HEK293 (cell line): ENCODE measurements around the gene PA2G4.
A peak's percentile ranks its signal among the peaks of the same experiment; 100 is the strongest.

Experiments used
- ATF2 ChIP-seq: fragments of 450-650 bp; formaldehyde crosslinking; IDR thresholded peaks from 2 replicates; pipeline ENCODE4 v1.5.1; 2016; ENCODE audit warnings: missing biosample characterization, missing genetic modification characterization, low read depth
- GLI4 ChIP-seq: fragments of 450-650 bp; formaldehyde crosslinking; IDR thresholded peaks from 2 replicates; pipeline ENCODE4 v1.5.1; 2016; ENCODE audit warnings: missing biosample characterization, missing genetic modification characterization
- KLF10 ChIP-seq: fragments of 450-650 bp; IDR thresholded peaks from 2 replicates; pipeline ENCODE4 v1.5.1; 2018; ENCODE audit warnings: missing biosample characterization, mild to moderate bottlenecking, missing genetic modification characterization
- OVOL3 ChIP-seq: fragments of 450-650 bp; formaldehyde crosslinking; IDR thresholded peaks from 2 replicates; pipeline ENCODE4 v1.5.1; 2016; ENCODE audit warnings: missing biosample characterization, missing genetic modification characterization
- PRDM4 ChIP-seq: fragments of 450-650 bp; formaldehyde crosslinking; IDR thresholded peaks from 2 replicates; pipeline ENCODE4 v1.5.1; 2017; ENCODE audit warnings: missing biosample characterization, missing genetic modification characterization
- REPIN1 ChIP-seq: fragments of 450-650 bp; formaldehyde crosslinking; IDR thresholded peaks from 2 replicates; pipeline ENCODE4 v1.5.1; 2017; ENCODE audit warnings: missing biosample characterization, missing genetic modification characterization, low read depth
- SP3 ChIP-seq: fragments of 450-650 bp; formaldehyde crosslinking; IDR thresholded peaks from 2 replicates; pipeline ENCODE4 v1.5.1; 2016; ENCODE audit warnings: missing biosample characterization, missing genetic modification characterization
- TCF7L2 ChIP-seq: IDR thresholded peaks from 2 replicates; pipeline ENCODE4 v1.6.1; 2011; ENCODE audit warnings: low read depth, mild to moderate bottlenecking, inconsistent platforms, low read length, moderate library complexity, borderline replicate concordance
- ZFHX2 ChIP-seq: fragments of 450-650 bp; formaldehyde crosslinking; conservative IDR thresholded peaks from 2 replicates; pipeline ENCODE4 v1.5.1; 2016; ENCODE audit warnings: missing biosample characterization, missing genetic modification characterization
- ZFP37 ChIP-seq: fragments of 450-650 bp; formaldehyde crosslinking; IDR thresholded peaks from 2 replicates; pipeline ENCODE4 v1.5.1; 2016; ENCODE audit warnings: missing biosample characterization, missing genetic modification characterization
- ZNF133 ChIP-seq: fragments of 450-650 bp; formaldehyde crosslinking; IDR thresholded peaks from 2 replicates; pipeline ENCODE4 v1.5.1; 2016; ENCODE audit warnings: missing biosample characterization, missing genetic modification characterization
- ZNF202 ChIP-seq: fragments of 450-650 bp; formaldehyde crosslinking; IDR thresholded peaks from 2 replicates; pipeline ENCODE4 v1.5.1; 2016; ENCODE audit warnings: missing biosample characterization, missing genetic modification characterization, borderline replicate concordance
- ZNF223 ChIP-seq: fragments of 450-650 bp; formaldehyde crosslinking; IDR thresholded peaks from 2 replicates; pipeline ENCODE4 v1.5.1; 2016; ENCODE audit warnings: missing biosample characterization, missing genetic modification characterization
- ZNF266 ChIP-seq: fragments of 450-650 bp; formaldehyde crosslinking; IDR thresholded peaks from 2 replicates; pipeline ENCODE4 v1.5.1; 2016; ENCODE audit warnings: missing biosample characterization, missing genetic modification characterization, low read depth
- ZNF274 ChIP-seq, 2 experiments: fragments of 200-500 bp in 1 of 2; fragments of 450-650 bp in 1 of 2; sonication (Bioruptor generic) in 1 of 2; formaldehyde crosslinking in 1 of 2; IDR thresholded peaks; 2 replicates each; pipeline versions ENCODE4 v1.5.1 to v1.6.1; 2014 to 2016; ENCODE audit warnings: borderline replicate concordance in 1 of 2, inconsistent platforms in 1 of 2, low read length in 1 of 2, missing biosample characterization in 1 of 2, missing genetic modification characterization in 1 of 2
- ZNF311 ChIP-seq: fragments of 450-650 bp; formaldehyde crosslinking; IDR thresholded peaks from 2 replicates; pipeline ENCODE4 v1.5.1; 2017; ENCODE audit warnings: missing biosample characterization, missing genetic modification characterization, borderline replicate concordance
- ZNF350 ChIP-seq: fragments of 450-650 bp; formaldehyde crosslinking; IDR thresholded peaks from 2 replicates; pipeline ENCODE4 v1.5.0; 2017; ENCODE audit warnings: missing biosample characterization, mild to moderate bottlenecking, missing genetic modification characterization
- ZNF354C ChIP-seq: fragments of 450-650 bp; formaldehyde crosslinking; IDR thresholded peaks from 2 replicates; pipeline ENCODE4 v1.5.1; 2016; ENCODE audit warnings: missing biosample characterization, missing genetic modification characterization, low read depth, borderline replicate concordance
- ZNF426 ChIP-seq: fragments of 450-650 bp; formaldehyde crosslinking; IDR thresholded peaks from 2 replicates; pipeline ENCODE4 v1.5.1; 2017; ENCODE audit warnings: missing biosample characterization, missing genetic modification characterization, mild to moderate bottlenecking, inconsistent platforms, moderate library complexity
- ZNF433 ChIP-seq: fragments of 450-650 bp; formaldehyde crosslinking; IDR thresholded peaks from 2 replicates; pipeline ENCODE4 v1.5.1; 2016; ENCODE audit warnings: missing biosample characterization, missing genetic modification characterization, low read depth
- ZNF449 ChIP-seq: fragments of 450-650 bp; formaldehyde crosslinking; IDR thresholded peaks from 2 replicates; pipeline ENCODE4 v1.5.1; 2017; ENCODE audit warnings: missing biosample characterization, mild to moderate bottlenecking, missing genetic modification characterization, moderate library complexity
- ZNF571 ChIP-seq: fragments of 450-650 bp; formaldehyde crosslinking; IDR thresholded peaks from 2 replicates; pipeline ENCODE4 v1.5.0; 2017; ENCODE audit warnings: missing biosample characterization, missing genetic modification characterization
- ZNF747 ChIP-seq: fragments of 450-650 bp; formaldehyde crosslinking; IDR thresholded peaks from 2 replicates; pipeline ENCODE4 v1.5.1; 2016; ENCODE audit warnings: missing biosample characterization, missing genetic modification characterization
- ZNF837 ChIP-seq: fragments of 450-650 bp; formaldehyde crosslinking; IDR thresholded peaks from 2 replicates; pipeline ENCODE4 v1.5.1; 2016; ENCODE audit warnings: missing biosample characterization, missing genetic modification characterization
- ZSCAN23 ChIP-seq: fragments of 450-650 bp; formaldehyde crosslinking; IDR thresholded peaks from 2 replicates; pipeline ENCODE4 v1.5.1; 2016; ENCODE audit warnings: missing biosample characterization, missing genetic modification characterization
- TF ChIP-seq, protein P1 (sequence below): fragments of 450-650 bp; formaldehyde crosslinking; IDR thresholded peaks from 2 replicates; pipeline ENCODE4 v1.5.1; 2016; ENCODE audit warnings: missing biosample characterization, missing genetic modification characterization
- TF ChIP-seq, protein P2 (sequence below): fragments of 450-650 bp; IDR thresholded peaks from 2 replicates; pipeline ENCODE4 v1.5.1; 2018; ENCODE audit warnings: missing biosample characterization, mild to moderate bottlenecking, missing genetic modification characterization
- TF ChIP-seq, protein P3 (sequence below): IDR thresholded peaks from 2 replicates; pipeline ENCODE4 v1.6.1; 2011; ENCODE audit warnings: mild to moderate bottlenecking, low read depth, low read length, borderline replicate concordance

PA2G4 gene

GRCh38 chr12:56129206-56129941, 25.0 kb downstream of the PA2G4 start (continued):
- TF ChIP-seq, protein P1, sequence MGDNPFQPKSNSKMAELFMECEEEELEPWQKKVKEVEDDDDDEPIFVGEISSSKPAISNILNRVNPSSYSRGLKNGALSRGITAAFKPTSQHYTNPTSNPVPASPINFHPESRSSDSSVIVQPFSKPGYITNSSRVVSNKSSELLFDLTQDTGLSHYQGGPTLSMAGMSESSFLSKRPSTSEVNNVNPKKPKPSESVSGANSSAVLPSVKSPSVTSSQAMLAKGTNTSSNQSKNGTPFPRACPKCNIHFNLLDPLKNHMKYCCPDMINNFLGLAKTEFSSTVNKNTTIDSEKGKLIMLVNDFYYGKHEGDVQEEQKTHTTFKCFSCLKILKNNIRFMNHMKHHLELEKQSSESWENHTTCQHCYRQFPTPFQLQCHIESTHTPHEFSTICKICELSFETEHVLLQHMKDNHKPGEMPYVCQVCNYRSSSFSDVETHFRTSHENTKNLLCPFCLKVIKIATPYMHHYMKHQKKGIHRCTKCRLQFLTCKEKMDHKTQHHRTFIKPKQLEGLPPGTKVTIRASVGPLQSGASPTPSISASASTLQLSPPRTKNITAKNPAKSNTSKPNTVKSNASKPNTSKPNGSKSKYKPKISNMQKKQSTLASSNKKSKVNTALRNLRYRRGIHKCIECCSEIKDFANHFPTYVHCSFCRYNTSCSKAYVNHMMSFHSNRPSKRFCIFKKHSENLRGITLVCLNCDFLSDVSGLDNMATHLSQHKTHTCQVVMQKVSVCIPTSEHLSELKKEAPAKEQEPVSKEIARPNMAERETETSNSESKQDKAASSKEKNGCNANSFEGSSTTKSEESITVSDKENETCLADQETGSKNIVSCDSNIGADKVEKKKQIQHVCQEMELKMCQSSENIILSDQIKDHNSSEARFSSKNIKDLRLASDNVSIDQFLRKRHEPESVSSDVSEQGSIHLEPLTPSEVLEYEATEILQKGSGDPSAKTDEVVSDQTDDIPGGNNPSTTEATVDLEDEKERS (tag by site-specific recombination) = no peak
- no peak for TF ChIP-seq ZNF223 (tag by site-specific recombination)
- no peak for TF ChIP-seq ZSCAN23 (tag by site-specific recombination)
- no peak for TF ChIP-seq ZNF202
- no peak for TF ChIP-seq ATF2 (tag by site-specific recombination)
- no peak for TF ChIP-seq ZNF837 (tag by site-specific recombination)
- peak; percentile 93 for TF ChIP-seq KLF10 (tag by site-specific recombination)
- TF ChIP-seq ZNF133 (tag by site-specific recombination) = no peak
- no peak for TF ChIP-seq ZNF350 (tag by site-specific recombination)
- no peak for TF ChIP-seq REPIN1 (tag by site-specific recombination)
- TF ChIP-seq GLI4 (tag by site-specific recombination) = no peak
- TF ChIP-seq, protein P2, sequence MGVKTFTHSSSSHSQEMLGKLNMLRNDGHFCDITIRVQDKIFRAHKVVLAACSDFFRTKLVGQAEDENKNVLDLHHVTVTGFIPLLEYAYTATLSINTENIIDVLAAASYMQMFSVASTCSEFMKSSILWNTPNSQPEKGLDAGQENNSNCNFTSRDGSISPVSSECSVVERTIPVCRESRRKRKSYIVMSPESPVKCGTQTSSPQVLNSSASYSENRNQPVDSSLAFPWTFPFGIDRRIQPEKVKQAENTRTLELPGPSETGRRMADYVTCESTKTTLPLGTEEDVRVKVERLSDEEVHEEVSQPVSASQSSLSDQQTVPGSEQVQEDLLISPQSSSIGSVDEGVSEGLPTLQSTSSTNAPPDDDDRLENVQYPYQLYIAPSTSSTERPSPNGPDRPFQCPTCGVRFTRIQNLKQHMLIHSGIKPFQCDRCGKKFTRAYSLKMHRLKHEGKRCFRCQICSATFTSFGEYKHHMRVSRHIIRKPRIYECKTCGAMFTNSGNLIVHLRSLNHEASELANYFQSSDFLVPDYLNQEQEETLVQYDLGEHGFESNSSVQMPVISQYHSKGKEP (tag by site-specific recombination) = peak; percentile 50; the same call in 1 of the 2 replicates
- no peak for TF ChIP-seq OVOL3 (tag by site-specific recombination)
- TF ChIP-seq ZNF747 = no peak
- TF ChIP-seq ZNF426 (tag by site-specific recombination) = no peak
- peak; percentile 59 for TF ChIP-seq SP3 (tag by site-specific recombination)
- no peak for TF ChIP-seq ZNF311
- TF ChIP-seq ZNF433 (tag by site-specific recombination) = no peak
- TF ChIP-seq PRDM4 (tag by site-specific recombination) = no peak
- no peak for TF ChIP-seq ZNF449 (tag by site-specific recombination)
- TF ChIP-seq ZNF571 (tag by site-specific recombination) = no peak
- TF ChIP-seq, protein P3, sequence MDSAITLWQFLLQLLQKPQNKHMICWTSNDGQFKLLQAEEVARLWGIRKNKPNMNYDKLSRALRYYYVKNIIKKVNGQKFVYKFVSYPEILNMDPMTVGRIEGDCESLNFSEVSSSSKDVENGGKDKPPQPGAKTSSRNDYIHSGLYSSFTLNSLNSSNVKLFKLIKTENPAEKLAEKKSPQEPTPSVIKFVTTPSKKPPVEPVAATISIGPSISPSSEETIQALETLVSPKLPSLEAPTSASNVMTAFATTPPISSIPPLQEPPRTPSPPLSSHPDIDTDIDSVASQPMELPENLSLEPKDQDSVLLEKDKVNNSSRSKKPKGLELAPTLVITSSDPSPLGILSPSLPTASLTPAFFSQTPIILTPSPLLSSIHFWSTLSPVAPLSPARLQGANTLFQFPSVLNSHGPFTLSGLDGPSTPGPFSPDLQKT = no peak
- peak; percentile 92 for TF ChIP-seq ZFHX2 (tag by site-specific recombination)
- no peak for TF ChIP-seq TCF7L2
- TF ChIP-seq ZNF266 (tag by site-specific recombination) = no peak
- TF ChIP-seq ZNF354C (tag by site-specific recombination) = no peak
- no peak for TF ChIP-seq ZNF274 (IDR thresholded peaks at IDR 0.05; ENCODE audit: low read length)
- no peak for TF ChIP-seq ZNF274 (tag by site-specific recombination; IDR thresholded peaks at IDR 0.05; ENCODE audit: borderline replicate concordance)
- TF ChIP-seq ZFP37 (tag by site-specific recombination) = no peak
